Neural progenitor cell (in vitro differentiated cells): ENCODE data around the gene NHSL1.

ENCODE experiments used
- EZH2 ChIP-seq: fragments of 200-600 bp; sonication (generic); IDR thresholded peaks from 2 replicates; pipeline ENCODE4 v1.6.1; 2017; ENCODE audit warnings: antibody characterized with exemption, mild to moderate bottlenecking, moderate library complexity
- TF ChIP-seq, protein P1 (sequence below): fragments of 200-600 bp; sonication (generic); IDR thresholded peaks from 2 replicates; pipeline ENCODE4 v1.5.1; 2017; ENCODE audit warnings: antibody characterized with exemption, mild to moderate bottlenecking

DNA sequence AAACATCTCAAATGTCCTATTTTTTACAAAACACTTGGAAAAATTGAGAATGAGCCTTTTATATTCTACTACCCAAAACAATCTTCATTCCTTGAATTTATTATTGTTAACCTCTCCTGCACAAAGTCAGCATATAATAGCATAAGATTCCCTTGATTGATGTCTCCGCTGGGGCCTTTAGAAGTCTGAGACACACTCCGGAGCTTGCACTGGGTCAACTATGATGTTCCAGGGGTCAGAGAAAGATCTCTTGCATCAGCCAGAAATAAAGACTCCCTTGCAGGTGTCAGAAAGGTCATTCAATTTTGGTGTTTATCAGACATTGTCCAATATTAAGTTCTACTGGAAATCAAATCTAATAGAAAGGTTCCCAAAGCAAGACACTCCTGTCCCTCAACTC, 29.7 kb upstream of the NHSL1 start:
- TF ChIP-seq, protein P1, sequence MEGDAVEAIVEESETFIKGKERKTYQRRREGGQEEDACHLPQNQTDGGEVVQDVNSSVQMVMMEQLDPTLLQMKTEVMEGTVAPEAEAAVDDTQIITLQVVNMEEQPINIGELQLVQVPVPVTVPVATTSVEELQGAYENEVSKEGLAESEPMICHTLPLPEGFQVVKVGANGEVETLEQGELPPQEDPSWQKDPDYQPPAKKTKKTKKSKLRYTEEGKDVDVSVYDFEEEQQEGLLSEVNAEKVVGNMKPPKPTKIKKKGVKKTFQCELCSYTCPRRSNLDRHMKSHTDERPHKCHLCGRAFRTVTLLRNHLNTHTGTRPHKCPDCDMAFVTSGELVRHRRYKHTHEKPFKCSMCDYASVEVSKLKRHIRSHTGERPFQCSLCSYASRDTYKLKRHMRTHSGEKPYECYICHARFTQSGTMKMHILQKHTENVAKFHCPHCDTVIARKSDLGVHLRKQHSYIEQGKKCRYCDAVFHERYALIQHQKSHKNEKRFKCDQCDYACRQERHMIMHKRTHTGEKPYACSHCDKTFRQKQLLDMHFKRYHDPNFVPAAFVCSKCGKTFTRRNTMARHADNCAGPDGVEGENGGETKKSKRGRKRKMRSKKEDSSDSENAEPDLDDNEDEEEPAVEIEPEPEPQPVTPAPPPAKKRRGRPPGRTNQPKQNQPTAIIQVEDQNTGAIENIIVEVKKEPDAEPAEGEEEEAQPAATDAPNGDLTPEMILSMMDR, result no peak
- TF ChIP-seq EZH2, result no peak
